ENCODE results near the gene PLCB2.

Gene PLCB2

DNA sequence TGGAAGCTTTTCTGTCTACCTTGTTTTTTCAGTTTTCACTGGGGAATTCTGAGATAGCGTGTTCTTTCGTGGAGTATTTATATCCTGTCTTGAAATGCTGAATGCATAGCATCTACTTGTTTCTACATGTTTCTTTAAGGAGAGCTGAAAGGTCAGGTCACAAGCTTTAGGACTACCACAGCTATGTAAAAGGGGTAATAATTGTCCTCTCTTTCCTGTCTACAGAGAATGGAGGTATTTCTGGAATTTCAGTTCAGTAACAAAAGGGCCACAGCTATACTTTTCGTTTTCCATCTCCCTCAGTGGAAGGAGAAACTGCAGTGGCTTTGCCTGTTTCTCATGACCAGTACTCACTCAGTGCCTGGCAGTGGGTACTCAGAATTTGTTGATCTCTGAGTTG is 20.4 kb upstream of the PLCB2 start:
- no peak for DNase-seq (ENCODE audit: low read depth in 1 of 2, low spot score in 1 of 2)

DNA sequence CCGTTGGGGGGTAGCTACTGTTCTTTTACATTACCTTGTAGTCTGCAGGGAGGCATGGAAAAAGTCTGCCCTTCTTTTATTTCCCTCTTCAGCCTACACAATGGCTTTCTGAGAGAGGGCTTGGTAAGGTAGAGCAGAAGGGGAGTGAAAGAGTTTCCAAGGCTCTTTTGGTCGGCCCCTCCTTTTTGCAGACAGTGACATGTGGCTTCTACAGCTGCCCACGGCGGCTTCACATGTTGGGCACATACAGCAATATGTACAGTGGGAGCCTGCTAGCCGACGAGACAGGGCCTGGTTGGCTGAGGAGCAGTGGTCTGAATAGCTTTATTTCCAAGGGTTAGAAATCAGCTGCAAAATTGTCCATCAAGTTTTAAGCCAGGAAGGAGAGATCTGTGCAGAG is 19.7 kb upstream of the PLCB2 start:
- no peak for DNase-seq (ENCODE audit: low read depth in 1 of 2, low spot score in 1 of 2)

DNA sequence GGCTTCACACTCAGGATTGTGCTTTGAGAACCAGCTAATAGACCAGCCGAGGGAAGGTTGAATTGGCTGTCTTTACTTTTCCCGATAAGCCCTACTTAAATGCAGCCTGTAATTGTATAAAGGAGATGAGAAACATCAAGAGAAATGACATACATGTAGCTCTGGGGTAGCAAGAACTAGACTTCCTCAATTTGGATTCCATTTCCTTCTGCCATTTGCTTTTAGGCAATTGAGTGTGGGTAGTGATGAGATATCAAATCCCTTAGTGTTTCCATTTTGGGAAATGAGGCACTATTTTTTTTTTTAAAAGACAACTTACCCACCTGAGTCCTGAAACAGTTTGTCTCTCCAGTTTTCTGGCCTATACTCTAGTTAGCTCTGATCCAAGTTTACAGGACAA is 18.0 kb upstream of the PLCB2 start:
- no peak for DNase-seq (ENCODE audit: low read depth in 1 of 2, low spot score in 1 of 2)

DNA sequence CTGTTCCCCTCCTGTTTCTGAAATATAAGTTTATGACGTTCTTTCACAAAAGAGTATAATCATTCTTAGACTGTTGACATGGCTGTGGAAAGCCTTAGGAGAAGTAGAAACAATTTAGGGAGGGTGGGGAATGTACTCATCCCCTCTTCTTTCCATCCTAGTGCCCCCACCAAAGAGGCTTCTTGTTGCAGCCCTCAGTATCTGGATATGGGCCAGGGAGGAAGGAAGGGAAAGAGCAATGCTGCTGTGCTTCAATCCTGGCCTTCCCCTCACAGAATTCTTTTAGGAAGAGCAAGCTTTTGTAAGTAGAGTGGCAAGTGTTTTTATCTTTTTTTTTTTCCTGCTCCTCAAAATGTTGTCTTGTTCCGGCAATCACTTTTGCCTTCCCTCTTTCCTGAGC is 17.5 kb upstream of the PLCB2 start:
- DNase-seq (ENCODE audit: low read depth in 1 of 2, low spot score in 1 of 2), result no peak

- DNase-seq (ENCODE audit: low read depth in 1 of 2, low spot score in 1 of 2), result peak in 1 of 2 donors; percentile 12
These were observed 16.5 kb upstream of the PLCB2 start for GRCh38 chr15:40323953-40324937.

DNA sequence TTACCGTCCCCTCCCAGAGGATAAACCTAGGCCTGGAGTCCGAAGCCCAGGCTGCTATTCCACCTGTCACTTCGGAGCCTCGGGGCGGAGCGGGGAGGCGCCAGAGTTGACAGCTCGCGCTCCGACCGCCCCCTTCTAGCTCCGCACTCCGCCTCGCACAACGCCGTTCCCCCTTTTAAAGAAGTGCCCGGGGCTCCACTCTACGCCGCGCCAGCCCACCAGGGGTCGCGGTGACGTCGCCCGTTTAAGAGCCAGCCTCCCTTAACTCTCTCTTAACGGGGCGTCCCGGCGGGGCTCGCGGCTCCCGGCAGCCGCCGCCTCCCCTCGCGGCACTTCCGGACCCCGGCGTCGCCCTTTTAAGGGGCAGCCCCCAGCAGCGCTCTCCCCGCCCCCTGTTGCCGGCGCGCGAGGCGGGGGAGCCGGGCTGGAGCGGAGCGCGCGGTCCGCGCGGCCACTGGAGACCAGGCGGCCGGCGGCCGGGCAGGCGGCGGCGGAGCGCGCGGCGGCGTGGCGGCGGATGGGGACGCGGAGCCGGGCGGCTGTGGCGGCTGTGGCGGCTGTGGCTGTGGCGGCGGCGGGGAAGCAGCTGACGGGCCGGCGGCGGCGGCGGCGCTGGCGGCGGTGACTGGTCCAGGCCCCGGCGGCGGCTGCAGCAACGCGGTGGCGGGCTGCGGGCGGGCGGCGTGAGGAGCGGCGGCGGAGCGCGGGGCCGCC is 15.7 kb upstream of the PLCB2 start, which contains the start of gene INAFM2:
TSS of gene INAFM2 (plus strand) at position 454 of the 714 bp plus-strand sequence. CDS start 364 bp downstream, outside the sequence.
- DNase-seq (ENCODE audit: low read depth in 1 of 2, low spot score in 1 of 2), result peak; percentile 66 to 85

DNA sequence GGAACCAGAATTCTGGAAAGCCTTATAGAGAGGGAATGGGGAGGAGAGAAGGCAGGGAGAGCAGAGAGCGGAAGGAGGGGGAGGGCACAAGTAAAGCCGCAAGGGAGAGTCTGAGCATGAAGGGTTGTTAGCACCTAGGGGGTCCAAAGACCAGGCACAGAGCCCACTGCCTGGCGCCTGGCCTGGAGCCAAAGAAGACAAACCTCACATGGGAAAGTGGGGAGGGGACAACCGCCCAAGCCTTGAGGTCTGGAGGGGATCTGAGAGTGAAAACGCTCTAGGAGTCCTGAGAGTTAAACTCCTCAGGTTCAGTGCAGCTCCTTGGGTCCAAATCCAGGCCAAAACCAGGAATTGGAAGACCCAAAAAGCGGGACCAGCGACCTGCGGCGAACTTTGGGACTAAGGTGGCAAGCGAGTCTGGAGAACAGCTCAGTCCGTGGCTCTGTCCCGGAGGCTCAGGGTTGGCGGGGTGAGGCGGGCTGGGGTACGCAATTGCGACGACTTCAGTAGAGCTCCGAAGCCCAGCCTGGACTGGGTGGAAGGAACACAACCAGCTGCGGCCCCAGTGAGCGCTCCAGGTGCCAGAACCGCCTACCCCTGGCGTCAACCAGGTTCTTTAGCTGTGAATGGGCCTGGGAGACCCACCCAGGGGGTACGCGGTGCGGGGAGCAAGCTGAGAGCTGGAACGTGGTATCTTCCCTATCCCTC is 14.9 kb upstream of the PLCB2 start:
- no peak for DNase-seq (ENCODE audit: low read depth in 1 of 2, low spot score in 1 of 2)

DNA sequence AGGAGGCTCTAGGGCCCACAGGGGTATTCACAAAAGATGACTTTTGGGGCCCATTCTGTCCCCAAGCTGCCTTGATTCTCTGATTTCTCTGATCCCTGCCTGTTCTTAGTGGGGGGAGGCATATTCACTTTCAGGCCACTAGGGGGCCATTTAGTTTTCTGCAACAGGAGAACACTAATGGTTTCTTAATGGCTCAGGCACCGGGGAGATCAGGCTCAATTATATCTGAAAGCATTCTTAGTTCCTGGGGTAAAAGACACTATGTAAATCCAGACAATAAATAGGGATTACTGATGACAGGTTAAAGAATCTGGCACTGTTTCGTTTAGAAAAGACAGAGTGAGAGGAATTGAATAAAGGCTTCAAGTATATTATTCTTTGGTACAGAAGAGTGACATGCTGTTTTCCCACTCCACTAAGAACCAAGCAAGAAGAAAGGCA is 13.2 kb upstream of the PLCB2 start:
- DNase-seq (ENCODE audit: low read depth in 1 of 2, low spot score in 1 of 2), result peak in 1 of 2 donors; percentile 17

DNA sequence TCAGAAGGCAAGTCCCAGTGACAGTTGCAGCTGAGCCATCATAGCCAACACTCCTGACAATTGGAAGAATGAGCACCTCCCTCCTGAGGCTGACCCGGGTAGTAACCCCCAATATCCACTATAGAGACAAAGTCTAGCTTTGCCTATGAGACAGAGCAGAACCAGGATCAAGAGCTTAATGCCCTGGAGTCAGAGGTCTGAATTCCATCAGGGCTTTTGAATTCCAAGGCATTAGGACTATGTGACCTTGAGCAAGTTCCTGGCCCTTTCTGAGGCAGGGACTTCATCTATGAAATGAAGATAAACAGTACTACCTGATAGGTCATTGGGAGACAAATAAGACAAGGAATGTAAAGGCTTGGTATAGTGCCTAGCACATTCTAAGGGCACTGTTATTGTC is 12.7 kb upstream of the PLCB2 start:
- DNase-seq (ENCODE audit: low read depth in 1 of 2, low spot score in 1 of 2), result no peak

- DNase-seq (ENCODE audit: low read depth in 1 of 2, low spot score in 1 of 2), result no peak
These were observed 9.8 kb upstream of the PLCB2 start for GRCh38 chr15:40317580-40317979.

GRCh38 chr15:40316931-40317330 is 9.2 kb upstream of the PLCB2 start:
- DNase-seq (ENCODE audit: low read depth in 1 of 2, low spot score in 1 of 2), result no peak

GRCh38 chr15:40314723-40315276 is 7.1 kb upstream of the PLCB2 start:
- no peak for DNase-seq (ENCODE audit: low read depth in 1 of 2, low spot score in 1 of 2)

GRCh38 chr15:40313531-40314398 is 6.0 kb upstream of the PLCB2 start:
- DNase-seq (ENCODE audit: low read depth in 1 of 2, low spot score in 1 of 2), result no peak

DNA sequence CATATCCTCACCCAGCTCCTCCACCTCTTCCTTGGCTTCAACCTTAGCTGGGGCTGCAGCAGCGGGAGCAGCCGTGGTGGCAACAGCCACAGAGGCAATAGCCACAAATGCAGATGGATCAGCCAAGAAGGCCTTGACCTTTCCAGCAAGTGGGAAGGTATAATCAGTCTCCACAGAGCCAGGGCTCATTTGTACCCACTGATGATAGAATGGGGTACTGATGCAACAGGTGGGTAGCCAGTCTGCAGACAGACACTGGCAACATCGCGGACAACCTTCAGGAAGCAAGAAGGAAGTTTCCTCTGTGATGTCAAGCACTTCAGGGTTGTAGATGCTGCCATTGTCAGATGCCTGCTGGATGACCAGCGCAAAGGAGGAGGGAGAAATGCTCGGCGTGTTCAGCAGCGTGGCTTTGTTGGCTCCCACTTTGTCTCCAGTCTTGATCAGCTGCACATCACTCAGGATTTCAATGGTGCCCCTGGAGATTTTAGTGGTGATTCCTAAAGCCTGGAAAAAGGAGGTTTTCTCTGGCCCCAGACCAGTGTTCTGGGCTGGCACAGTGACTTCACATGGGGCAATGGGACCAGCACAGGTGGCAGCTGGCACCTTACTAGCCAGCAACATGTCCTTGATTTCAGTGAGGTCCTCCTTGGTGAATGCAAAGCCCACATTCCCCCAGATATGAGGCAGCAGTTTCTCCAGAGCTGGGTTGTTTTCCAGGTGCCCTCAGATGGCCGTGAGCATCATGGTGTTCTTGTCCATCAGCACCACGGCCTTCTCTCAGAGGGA is 4.8 kb upstream of the PLCB2 start:
- DNase-seq (ENCODE audit: low read depth in 1 of 2, low spot score in 1 of 2), result no peak

GRCh38 chr15:40310993-40311392 is 3.3 kb upstream of the PLCB2 start:
- DNase-seq (ENCODE audit: low read depth in 1 of 2, low spot score in 1 of 2), result no peak

GRCh38 chr15:40310001-40310959 is 2.5 kb upstream of the PLCB2 start:
- DNase-seq (ENCODE audit: low read depth in 1 of 2, low spot score in 1 of 2), result peak in 1 of 2 donors; percentile 47

DNA sequence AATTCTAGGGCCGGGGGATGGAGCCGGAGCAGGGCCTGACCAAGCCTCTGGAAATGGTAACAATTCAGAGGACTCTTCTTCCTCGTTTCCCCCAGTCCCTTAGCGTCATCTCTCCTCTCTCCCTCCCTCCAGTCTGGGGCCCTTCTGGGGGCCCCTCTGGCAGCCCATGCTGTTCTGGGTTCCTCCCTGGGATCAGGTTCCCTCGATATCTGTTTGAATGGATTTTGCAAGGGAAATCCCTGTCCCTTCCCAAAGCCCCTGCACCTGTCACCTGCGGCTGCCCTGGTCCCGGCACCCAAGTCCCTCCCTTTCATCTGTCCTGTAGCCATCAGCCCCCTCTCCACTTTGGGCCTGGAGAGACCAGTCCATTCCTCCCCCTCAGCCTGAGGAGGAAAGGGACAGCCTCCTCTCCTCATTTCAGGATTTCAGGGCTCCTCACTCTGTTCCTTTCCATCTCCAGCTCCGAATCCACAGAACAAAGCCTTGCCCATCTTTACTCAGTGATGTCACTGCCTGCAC is 1.7 kb upstream of the PLCB2 start:
- DNase-seq (ENCODE audit: low read depth in 1 of 2, low spot score in 1 of 2), result no peak

- no peak for DNase-seq (ENCODE audit: low read depth in 1 of 2, low spot score in 1 of 2)
These were observed 827 bp downstream of the PLCB2 start for GRCh38 chr15:40306908-40307307.
